Progenitor cell of endocrine pancreas (in vitro differentiated cells): ENCODE measurements around the gene COX4I1. TPM values are rescaled to one million over a fixed set of nuclear protein-coding genes. Genes with fewer than 3 reads are reported as not detected.
A peak's percentile ranks its signal among the peaks of the same experiment; 100 is the strongest.

Experiments
- DNase-seq: peaks from one replicate; pipeline ENCODE4 v3.0.0; 2021; ENCODE audit warnings: low spot score; ENCODE audit not compliant: unreplicated experiment
- H3K27ac Mint-ChIP-seq: 2 replicates; pipeline ENCODE4 v1.8.0; 2021; ENCODE audit warnings: mild to moderate bottlenecking, moderate library complexity, mixed read lengths
- H3K27me3 Mint-ChIP-seq: 2 replicates; pipeline ENCODE4 v1.8.0; 2021; ENCODE audit warnings: mixed read lengths
- H3K36me3 Mint-ChIP-seq: 2 replicates; pipeline ENCODE4 v1.8.0; 2022; ENCODE audit warnings: mixed read lengths; ENCODE audit not compliant: insufficient read depth
- H3K4me1 Mint-ChIP-seq: 2 replicates; pipeline ENCODE4 v1.8.0; 2021; ENCODE audit warnings: low read depth, mixed read lengths
- H3K4me3 Mint-ChIP-seq: 2 replicates; pipeline ENCODE4 v1.8.0; 2021; ENCODE audit warnings: low read depth, mild to moderate bottlenecking, moderate library complexity, mixed read lengths
- H3K9me3 Mint-ChIP-seq: 2 replicates; pipeline ENCODE4 v1.8.0; 2021; ENCODE audit warnings: low read depth, mixed read lengths
- total RNA-seq: library from RNA; stranded (reverse); gene quantifications from 2 replicates; pipeline ENCODE4 v1.2.1, GENCODE V29; 2021
- TF ChIP-seq, protein P1 (sequence below): fragments of 200-600 bp; sonication (generic); IDR thresholded peaks from one replicate; pipeline ENCODE4 v1.5.0; 2021; ENCODE audit warnings: antibody characterized with exemption, mild to moderate bottlenecking; ENCODE audit not compliant: unreplicated experiment

Gene COX4I1
- total RNA-seq, 1 donor from 2014 or later = 466 TPM

DNA sequence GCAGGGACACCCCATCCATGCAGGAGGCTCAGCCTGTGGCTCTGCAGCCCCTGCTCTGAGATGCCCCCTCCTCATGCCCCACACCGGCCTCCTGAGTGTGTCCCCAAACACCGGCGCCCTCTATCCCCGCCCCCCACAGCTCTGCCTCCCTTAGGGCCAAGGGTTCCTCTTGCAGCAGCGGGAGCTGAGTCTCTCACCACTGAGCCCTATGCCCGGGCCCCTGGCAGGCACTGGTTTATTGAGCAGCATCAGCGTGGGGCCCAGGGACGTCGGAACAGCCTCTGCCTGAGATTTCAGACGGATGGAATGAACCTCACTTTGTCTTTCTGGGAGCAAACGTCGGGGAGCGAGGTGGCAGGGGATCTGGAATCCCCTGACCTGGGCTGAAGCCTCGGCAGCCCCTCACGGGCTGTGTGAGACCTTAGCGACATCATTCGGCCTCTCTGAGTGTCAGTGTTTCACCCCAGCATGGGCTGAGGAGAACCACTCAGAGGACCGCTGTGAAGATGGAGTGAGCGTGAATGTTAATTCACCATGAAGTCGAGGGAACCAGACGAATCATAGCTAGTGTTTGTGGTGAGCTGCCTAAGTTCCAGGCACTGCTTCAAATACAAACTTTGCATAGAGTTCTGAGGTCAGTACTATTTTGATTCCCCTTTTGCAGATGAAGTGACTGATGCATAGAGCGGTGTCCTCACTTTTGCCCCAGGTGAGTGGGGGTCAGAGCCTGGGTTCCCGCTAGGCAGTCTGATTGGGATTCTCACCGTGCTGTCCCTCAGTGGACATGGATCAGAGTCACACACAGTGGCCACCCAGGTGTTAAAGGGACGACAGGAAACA lies 43.3 kb upstream of the COX4I1 start:
- Mint-ChIP-seq H3K36me3 (no peaks in the 10 kb centered on the region), H3K4me1 (peaks cover 3% of the 10 kb centered on the region), H3K9me3 (no peaks in the 10 kb centered on the region), H3K4me3 (no peak overlapping the region), H3K27ac (no peak overlapping the region), H3K27me3 (peaks cover 68% of the 10 kb centered on the region)
- DNase-seq = no peak
- TF ChIP-seq, protein P1, sequence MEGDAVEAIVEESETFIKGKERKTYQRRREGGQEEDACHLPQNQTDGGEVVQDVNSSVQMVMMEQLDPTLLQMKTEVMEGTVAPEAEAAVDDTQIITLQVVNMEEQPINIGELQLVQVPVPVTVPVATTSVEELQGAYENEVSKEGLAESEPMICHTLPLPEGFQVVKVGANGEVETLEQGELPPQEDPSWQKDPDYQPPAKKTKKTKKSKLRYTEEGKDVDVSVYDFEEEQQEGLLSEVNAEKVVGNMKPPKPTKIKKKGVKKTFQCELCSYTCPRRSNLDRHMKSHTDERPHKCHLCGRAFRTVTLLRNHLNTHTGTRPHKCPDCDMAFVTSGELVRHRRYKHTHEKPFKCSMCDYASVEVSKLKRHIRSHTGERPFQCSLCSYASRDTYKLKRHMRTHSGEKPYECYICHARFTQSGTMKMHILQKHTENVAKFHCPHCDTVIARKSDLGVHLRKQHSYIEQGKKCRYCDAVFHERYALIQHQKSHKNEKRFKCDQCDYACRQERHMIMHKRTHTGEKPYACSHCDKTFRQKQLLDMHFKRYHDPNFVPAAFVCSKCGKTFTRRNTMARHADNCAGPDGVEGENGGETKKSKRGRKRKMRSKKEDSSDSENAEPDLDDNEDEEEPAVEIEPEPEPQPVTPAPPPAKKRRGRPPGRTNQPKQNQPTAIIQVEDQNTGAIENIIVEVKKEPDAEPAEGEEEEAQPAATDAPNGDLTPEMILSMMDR = no peak

DNA sequence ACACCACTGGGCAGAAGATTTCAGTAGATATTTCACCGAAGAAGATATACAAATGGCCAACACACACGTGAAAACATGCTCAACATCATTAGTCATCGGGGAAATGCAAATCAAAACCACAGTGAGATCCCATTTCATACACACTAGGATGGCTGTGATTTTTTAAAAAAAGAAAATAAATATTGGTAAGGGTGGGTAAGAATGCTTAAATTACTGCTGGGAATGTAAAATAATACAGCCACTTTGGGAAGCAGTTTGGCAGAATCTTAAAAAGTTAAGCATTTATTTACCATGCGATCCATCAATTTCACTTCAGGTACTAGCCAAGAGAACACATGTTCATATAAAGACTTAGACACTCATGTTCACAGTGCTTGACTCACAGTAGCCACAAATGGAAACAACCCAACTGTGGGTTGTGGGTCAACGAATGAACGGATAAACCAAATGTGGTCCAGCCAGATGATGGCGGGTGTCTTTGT lies 42.1 kb upstream of the COX4I1 start:
- no peaks in the 10 kb centered on the region for H3K36me3 Mint-ChIP-seq
- no peak overlapping the region for H3K4me3 Mint-ChIP-seq

DNA sequence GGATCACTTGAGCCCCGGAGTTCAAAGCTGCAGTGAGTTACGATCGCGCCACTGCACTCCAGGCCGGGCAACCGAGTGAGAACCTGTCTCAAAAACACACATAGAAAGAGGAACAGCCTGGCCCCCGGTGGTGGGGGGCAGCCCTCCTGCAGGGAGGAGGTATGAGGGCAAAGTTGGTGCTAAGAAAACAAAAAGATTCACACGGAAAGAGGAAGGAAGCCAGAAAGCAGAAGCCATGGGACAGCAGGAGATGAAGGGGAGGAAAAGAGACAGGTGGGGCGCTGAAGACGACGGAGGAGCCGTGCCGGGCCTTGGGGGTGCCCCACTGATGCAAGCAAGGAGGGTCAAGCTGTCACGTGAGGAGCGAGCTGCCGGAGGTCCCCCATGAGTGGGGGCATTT lies 40.4 kb upstream of the COX4I1 start:
- Mint-ChIP-seq H3K36me3 (no peaks in the 10 kb centered on the region), H3K27ac (no peak overlapping the region), H3K4me1 (no peaks in the 10 kb centered on the region), H3K4me3 (no peak overlapping the region), H3K27me3 (peaks cover 51% of the 10 kb centered on the region), H3K9me3 (no peaks in the 10 kb centered on the region)
- DNase-seq = no peak
- TF ChIP-seq, protein P1 = no peak

More for the DNA sequence above, 42.1 kb upstream of the COX4I1 start:
- Mint-ChIP-seq H3K4me1 (peaks cover 3% of the 10 kb centered on the region), H3K27ac (no peak overlapping the region), H3K9me3 (no peaks in the 10 kb centered on the region), H3K27me3 (peaks cover 64% of the 10 kb centered on the region)
- DNase-seq = no peak
- TF ChIP-seq, protein P1 = no peak

DNA sequence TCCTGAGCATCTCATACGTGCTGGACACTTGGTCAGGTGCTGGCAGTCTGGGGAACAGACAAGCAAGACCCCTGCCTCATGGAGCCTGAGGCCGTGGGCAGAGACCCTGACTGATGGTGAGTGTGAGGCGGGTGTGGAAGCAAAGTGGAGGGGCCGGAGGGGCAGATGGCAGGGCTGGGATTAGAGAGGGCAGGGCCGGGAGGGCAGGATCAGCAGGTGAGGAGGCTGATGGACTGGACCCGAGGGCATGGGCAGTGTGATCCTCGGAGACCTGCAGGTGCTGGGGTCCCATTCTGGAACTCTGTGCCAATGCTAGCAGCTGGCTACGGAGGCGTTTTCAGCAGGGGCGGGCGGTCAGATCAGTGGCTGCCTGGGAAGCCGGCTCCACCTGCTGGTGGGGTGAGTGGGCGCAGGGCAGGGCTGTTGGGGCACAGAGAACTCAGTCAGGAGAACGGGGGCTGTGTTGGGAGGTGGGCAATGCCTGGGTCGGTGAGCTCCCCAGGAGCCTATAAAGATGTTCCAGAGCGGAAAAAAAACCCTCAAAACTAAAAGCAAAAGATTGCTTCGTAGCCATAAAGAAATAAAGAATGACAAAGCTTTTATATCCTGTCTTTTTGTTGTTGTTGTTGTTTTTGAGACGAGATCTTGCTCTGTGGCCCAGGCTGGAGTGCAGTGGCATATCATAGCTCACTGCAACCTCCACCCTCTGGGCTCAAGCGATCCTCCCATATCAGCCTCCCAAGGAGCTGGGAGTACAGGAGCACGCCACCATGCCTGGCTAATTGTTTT lies 39.7 kb upstream of the COX4I1 start:
- TF ChIP-seq, protein P1 = peak; percentile 19
- H3K9me3 Mint-ChIP-seq = no peaks in the 10 kb centered on the region
- no peaks in the 10 kb centered on the region for H3K4me1 Mint-ChIP-seq
- DNase-seq = no peak
- H3K36me3 Mint-ChIP-seq = no peaks in the 10 kb centered on the region
- no peak overlapping the region for H3K4me3 Mint-ChIP-seq
- H3K27ac Mint-ChIP-seq = no peak overlapping the region
- peaks cover 47% of the 10 kb centered on the region for H3K27me3 Mint-ChIP-seq

DNA sequence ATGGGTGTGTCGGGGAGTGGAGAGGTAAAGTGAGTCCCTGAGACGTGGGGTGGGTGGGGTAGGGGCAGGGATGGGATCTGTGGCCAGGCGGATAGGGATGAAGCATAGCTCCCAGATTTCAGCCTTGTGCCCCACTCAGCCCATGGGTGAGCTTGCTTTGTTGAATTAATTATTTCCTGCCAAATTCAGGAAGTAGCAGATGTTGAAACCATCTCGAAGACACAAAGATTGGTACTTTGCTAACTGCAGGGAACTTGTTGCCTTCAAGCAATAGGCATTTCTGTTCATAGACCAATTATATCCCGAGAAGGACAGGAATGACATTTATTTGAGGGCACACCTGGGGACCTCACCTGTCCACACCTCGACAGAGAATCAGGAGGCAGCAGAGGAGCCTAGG lies 37.6 kb upstream of the COX4I1 start:
- no peaks in the 10 kb centered on the region for H3K4me1 Mint-ChIP-seq
- no peak overlapping the region for H3K27ac Mint-ChIP-seq
- no peak for DNase-seq
- TF ChIP-seq, protein P1 = no peak
- peaks cover 52% of the 10 kb centered on the region for H3K27me3 Mint-ChIP-seq
- H3K36me3 Mint-ChIP-seq = no peaks in the 10 kb centered on the region
- no peak overlapping the region for H3K4me3 Mint-ChIP-seq
- H3K9me3 Mint-ChIP-seq = no peaks in the 10 kb centered on the region
